ENCODE measurements around the gene ACTR10.

DNA sequence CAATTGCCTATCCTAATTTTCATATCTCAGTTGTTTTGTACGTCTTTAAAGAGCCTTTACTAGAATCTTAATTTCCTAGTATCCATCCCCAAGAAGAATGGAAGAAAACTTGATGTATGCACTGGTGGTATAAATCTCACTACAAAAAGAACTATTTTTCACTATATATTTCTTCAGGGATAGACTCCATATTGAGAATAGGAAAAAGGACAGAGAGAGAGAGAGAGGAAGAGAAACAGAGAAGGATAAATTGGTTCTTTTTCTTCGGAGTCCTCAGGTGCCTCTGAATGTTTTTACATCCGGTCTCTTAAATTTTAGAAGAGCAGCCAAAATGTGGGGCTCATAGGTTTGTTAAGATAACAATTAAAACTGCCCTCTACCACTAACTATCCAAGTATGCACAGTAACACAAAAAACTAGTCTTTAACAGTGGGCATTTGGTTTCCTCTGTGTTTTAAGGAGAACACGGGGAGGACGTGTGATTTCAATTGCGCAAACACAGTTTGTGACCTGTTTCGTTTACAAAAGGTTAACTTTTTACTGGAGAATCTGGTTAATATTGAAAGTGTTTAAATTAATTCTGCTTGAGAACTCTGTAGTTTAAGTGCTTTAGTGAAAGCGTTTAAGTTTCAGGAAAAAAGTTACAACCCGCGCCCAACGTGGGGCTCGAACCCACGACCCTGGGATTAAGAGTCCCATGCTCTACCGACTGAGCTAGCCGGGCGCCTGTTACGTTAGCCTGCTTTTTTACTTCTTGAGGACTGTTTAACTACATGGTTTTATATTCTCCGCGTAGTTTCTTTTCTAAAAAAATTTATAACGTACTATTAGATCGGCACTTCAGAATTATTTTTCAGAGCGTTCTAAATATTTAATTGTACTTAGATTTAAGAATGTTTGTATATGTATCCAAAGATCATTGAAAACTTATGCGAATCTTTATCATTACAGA lies 39.6 kb downstream of the ACTR10 start:
- TF ChIP-seq, protein P1, sequence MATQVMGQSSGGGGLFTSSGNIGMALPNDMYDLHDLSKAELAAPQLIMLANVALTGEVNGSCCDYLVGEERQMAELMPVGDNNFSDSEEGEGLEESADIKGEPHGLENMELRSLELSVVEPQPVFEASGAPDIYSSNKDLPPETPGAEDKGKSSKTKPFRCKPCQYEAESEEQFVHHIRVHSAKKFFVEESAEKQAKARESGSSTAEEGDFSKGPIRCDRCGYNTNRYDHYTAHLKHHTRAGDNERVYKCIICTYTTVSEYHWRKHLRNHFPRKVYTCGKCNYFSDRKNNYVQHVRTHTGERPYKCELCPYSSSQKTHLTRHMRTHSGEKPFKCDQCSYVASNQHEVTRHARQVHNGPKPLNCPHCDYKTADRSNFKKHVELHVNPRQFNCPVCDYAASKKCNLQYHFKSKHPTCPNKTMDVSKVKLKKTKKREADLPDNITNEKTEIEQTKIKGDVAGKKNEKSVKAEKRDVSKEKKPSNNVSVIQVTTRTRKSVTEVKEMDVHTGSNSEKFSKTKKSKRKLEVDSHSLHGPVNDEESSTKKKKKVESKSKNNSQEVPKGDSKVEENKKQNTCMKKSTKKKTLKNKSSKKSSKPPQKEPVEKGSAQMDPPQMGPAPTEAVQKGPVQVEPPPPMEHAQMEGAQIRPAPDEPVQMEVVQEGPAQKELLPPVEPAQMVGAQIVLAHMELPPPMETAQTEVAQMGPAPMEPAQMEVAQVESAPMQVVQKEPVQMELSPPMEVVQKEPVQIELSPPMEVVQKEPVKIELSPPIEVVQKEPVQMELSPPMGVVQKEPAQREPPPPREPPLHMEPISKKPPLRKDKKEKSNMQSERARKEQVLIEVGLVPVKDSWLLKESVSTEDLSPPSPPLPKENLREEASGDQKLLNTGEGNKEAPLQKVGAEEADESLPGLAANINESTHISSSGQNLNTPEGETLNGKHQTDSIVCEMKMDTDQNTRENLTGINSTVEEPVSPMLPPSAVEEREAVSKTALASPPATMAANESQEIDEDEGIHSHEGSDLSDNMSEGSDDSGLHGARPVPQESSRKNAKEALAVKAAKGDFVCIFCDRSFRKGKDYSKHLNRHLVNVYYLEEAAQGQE (IDR thresholded peaks at IDR 0.05; ENCODE audit: low read depth), result no peak
- TF ChIP-seq EP300 (IDR thresholded peaks at IDR 0.05; ENCODE audit: borderline replicate concordance), result no peak
- TF ChIP-seq, protein P2, sequence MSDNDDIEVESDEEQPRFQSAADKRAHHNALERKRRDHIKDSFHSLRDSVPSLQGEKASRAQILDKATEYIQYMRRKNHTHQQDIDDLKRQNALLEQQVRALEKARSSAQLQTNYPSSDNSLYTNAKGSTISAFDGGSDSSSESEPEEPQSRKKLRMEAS (IDR thresholded peaks at IDR 0.05), result no peak
- no peak for TF ChIP-seq FOXM1 (IDR thresholded peaks at IDR 0.05; ENCODE audit: borderline replicate concordance, low read depth)
- TF ChIP-seq ZBTB7A (IDR thresholded peaks at IDR 0.05; ENCODE audit: low read depth), result no peak
- no peak for TF ChIP-seq YY1 (IDR thresholded peaks at IDR 0.05; ENCODE audit: low read depth)
- TF ChIP-seq TAF1 (IDR thresholded peaks at IDR 0.05; ENCODE audit: low read depth), result peak; percentile 1; the same call in 1 of the 2 replicates
- TF ChIP-seq EGR1 (IDR thresholded peaks at IDR 0.05), result no peak
- TF ChIP-seq RAD21 (IDR thresholded peaks at IDR 0.05; ENCODE audit: low read depth), result no peak; the same call in 1 of the 2 replicates
- TF ChIP-seq CREB1 (IDR thresholded peaks at IDR 0.05; ENCODE audit: low read depth), result 0 out of 2 replicates have a peak, but pooled peaks have one; percentile 6
- TF ChIP-seq NFIC (IDR thresholded peaks at IDR 0.05), result no peak

All from Ishikawa (cell line).